ENCODE measurements around the gene DUSP5.
A peak's percentile ranks its signal among the peaks of the same experiment; 100 is the strongest.

The DUSP5 gene

DNA sequence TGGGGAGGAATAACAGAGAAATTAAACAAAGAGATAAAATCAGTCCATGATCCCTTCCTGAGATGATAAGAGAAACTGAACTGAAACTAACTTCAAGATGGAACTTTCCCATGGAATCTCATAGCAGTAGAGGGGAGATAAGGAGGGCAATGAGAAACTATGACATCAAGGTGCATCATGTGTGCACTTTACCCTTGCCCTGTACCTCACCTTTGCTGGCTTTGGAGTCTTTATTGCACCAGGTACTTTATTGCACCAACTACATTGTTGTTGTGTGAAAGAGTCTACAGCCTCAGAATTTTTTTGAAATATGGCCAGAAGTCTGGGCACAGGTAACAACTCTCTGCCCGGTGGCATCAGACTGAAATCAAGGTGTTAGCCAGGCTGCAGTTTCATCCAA is 58.6 kb downstream of the DUSP5 start:
- TF ChIP-seq TAF1 (IDR thresholded peaks at IDR 0.05; ENCODE audit: low read depth): no peak
- TF ChIP-seq NFIC (IDR thresholded peaks at IDR 0.05): no peak
- TF ChIP-seq FOXM1 (IDR thresholded peaks at IDR 0.05; ENCODE audit: borderline replicate concordance, low read depth): no peak
- no peak for TF ChIP-seq TCF12 (IDR thresholded peaks at IDR 0.05; ENCODE audit: low read depth)
- TF ChIP-seq CREB1 (IDR thresholded peaks at IDR 0.05; ENCODE audit: low read depth): no peak
- no peak for TF ChIP-seq ZBTB7A (IDR thresholded peaks at IDR 0.05; ENCODE audit: low read depth)
- TF ChIP-seq YY1 (IDR thresholded peaks at IDR 0.05; ENCODE audit: low read depth): no peak
- no peak for TF ChIP-seq EGR1 (IDR thresholded peaks at IDR 0.05)
- no peak for TF ChIP-seq RAD21 (IDR thresholded peaks at IDR 0.05; ENCODE audit: low read depth)
- TF ChIP-seq, protein P1, sequence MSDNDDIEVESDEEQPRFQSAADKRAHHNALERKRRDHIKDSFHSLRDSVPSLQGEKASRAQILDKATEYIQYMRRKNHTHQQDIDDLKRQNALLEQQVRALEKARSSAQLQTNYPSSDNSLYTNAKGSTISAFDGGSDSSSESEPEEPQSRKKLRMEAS (IDR thresholded peaks at IDR 0.05): no peak
- no peak for TF ChIP-seq TEAD4 (IDR thresholded peaks at IDR 0.05)
- no peak for TF ChIP-seq USF1 (IDR thresholded peaks at IDR 0.05)
- TF ChIP-seq CEBPB (IDR thresholded peaks at IDR 0.05): no peak
- no peak for TF ChIP-seq EP300 (IDR thresholded peaks at IDR 0.05; ENCODE audit: borderline replicate concordance)
- TF ChIP-seq, protein P2, sequence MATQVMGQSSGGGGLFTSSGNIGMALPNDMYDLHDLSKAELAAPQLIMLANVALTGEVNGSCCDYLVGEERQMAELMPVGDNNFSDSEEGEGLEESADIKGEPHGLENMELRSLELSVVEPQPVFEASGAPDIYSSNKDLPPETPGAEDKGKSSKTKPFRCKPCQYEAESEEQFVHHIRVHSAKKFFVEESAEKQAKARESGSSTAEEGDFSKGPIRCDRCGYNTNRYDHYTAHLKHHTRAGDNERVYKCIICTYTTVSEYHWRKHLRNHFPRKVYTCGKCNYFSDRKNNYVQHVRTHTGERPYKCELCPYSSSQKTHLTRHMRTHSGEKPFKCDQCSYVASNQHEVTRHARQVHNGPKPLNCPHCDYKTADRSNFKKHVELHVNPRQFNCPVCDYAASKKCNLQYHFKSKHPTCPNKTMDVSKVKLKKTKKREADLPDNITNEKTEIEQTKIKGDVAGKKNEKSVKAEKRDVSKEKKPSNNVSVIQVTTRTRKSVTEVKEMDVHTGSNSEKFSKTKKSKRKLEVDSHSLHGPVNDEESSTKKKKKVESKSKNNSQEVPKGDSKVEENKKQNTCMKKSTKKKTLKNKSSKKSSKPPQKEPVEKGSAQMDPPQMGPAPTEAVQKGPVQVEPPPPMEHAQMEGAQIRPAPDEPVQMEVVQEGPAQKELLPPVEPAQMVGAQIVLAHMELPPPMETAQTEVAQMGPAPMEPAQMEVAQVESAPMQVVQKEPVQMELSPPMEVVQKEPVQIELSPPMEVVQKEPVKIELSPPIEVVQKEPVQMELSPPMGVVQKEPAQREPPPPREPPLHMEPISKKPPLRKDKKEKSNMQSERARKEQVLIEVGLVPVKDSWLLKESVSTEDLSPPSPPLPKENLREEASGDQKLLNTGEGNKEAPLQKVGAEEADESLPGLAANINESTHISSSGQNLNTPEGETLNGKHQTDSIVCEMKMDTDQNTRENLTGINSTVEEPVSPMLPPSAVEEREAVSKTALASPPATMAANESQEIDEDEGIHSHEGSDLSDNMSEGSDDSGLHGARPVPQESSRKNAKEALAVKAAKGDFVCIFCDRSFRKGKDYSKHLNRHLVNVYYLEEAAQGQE (IDR thresholded peaks at IDR 0.05; ENCODE audit: low read depth): no peak

DNA sequence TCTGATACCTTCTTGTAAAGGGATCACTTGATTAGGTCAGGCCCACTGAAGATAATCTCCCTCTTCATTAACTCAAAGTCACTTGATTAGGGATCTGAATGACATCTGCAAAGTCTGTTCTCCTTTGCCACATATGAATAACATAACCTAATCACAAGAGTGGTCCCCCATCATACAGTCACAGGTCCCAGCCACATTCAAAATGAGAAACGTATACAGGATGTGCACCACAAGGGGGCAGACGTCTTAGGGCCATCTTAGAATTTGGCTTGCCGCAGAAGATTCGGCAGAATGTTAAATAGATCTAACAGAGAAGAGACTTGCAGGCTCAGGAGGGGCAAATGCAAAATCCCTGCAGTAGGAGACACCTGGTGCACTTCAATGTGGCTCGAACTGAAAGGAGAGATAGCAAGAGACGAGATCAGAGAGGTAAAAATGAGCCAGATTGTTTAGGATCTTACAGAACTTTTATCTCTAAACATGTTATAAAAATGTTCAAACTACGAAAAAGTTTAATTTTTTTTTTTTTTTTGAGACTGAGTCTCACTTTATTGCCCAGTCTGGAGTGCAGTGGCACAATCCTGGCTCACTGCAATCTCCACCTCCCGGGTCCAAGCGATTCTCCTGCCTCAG is 59.4 kb downstream of the DUSP5 start:
- no peak for TF ChIP-seq CEBPB (IDR thresholded peaks at IDR 0.05)
- TF ChIP-seq ZBTB7A (IDR thresholded peaks at IDR 0.05; ENCODE audit: low read depth): no peak
- TF ChIP-seq EP300 (IDR thresholded peaks at IDR 0.05; ENCODE audit: borderline replicate concordance): no peak
- TF ChIP-seq TAF1 (IDR thresholded peaks at IDR 0.05; ENCODE audit: low read depth): no peak
- 0 out of 2 replicates have a peak, but pooled peaks have one; percentile 55 for TF ChIP-seq YY1 (IDR thresholded peaks at IDR 0.05; ENCODE audit: low read depth)
- peak; percentile 32; the same call in 1 of the 2 replicates for TF ChIP-seq RAD21 (IDR thresholded peaks at IDR 0.05; ENCODE audit: low read depth)
- TF ChIP-seq, protein P1 (IDR thresholded peaks at IDR 0.05): no peak
- TF ChIP-seq NFIC (IDR thresholded peaks at IDR 0.05): no peak
- TF ChIP-seq, protein P2 (IDR thresholded peaks at IDR 0.05; ENCODE audit: low read depth): no peak

- TF ChIP-seq CEBPB (IDR thresholded peaks at IDR 0.05) (no peak), EGR1 (IDR thresholded peaks at IDR 0.05) (no peak), TAF1 (IDR thresholded peaks at IDR 0.05; ENCODE audit: low read depth) (no peak)
- TF ChIP-seq, protein P2 (IDR thresholded peaks at IDR 0.05; ENCODE audit: low read depth): no peak
Observed at GRCh38 chr10:110558041-110558440, 60.3 kb downstream of the DUSP5 start.

GRCh38 chr10:110560012-110560411 is 62.3 kb downstream of the DUSP5 start:
- TF ChIP-seq TEAD4 (IDR thresholded peaks at IDR 0.05) (no peak), FOXM1 (IDR thresholded peaks at IDR 0.05; ENCODE audit: borderline replicate concordance, low read depth) (no peak), YY1 (IDR thresholded peaks at IDR 0.05; ENCODE audit: low read depth) (no peak), TCF12 (IDR thresholded peaks at IDR 0.05; ENCODE audit: low read depth) (no peak), CREB1 (IDR thresholded peaks at IDR 0.05; ENCODE audit: low read depth) (no peak), EP300 (IDR thresholded peaks at IDR 0.05; ENCODE audit: borderline replicate concordance) (no peak), NFIC (IDR thresholded peaks at IDR 0.05) (no peak), ZBTB7A (IDR thresholded peaks at IDR 0.05; ENCODE audit: low read depth) (no peak), USF1 (IDR thresholded peaks at IDR 0.05) (no peak), CEBPB (IDR thresholded peaks at IDR 0.05) (no peak), TAF1 (IDR thresholded peaks at IDR 0.05; ENCODE audit: low read depth) (no peak), RAD21 (IDR thresholded peaks at IDR 0.05; ENCODE audit: low read depth) (no peak), EGR1 (IDR thresholded peaks at IDR 0.05) (no peak)
- TF ChIP-seq, protein P2 (IDR thresholded peaks at IDR 0.05; ENCODE audit: low read depth): no peak
- TF ChIP-seq, protein P1 (IDR thresholded peaks at IDR 0.05): no peak

Measured in Ishikawa (cell line).